ENCODE data around the gene B4GALNT4.

DNA sequence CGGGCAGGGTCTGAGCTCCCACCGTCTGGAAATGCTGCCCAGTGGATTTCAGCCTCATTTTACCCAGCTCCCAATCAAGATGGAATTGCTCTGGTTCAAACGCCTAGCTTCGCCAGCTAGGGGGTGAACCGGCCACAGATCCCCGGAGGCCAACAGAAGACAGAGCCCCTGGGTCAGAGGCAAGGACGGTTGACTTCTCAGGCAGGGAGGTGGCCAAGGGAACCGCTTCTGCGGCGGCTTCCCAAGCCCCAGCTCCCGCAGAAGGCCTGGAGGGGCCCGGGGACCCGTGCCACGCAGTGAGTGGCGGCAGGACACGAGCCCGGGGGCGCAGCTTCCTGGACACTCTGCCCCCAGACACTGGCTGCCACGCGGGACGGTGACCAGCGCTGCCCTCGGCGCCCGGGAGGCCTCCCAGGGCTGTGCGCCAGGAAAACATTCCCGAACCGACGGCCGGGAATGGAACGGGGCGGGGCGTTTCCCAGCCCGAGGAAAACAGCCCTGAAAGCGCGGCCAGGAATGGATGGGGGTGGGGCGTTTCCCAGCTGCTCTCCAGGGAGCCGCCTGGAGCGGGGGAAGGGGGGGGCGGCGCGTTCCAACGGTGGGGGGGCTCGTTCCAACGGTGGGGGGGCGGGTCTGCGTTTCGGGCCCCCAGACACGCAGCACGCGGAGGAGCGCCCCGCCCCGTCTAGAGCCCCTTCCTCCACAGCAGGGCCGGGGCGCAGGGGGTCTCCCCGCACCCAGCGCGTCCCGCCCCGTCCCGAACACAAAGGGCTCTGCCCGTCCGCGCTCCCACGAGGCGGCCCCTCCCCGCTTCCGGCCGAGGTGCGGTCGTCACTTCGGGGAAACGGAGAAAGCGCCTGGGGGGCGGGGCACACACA lies 13.5 kb upstream of the B4GALNT4 start:
- TF ChIP-seq, protein P1, sequence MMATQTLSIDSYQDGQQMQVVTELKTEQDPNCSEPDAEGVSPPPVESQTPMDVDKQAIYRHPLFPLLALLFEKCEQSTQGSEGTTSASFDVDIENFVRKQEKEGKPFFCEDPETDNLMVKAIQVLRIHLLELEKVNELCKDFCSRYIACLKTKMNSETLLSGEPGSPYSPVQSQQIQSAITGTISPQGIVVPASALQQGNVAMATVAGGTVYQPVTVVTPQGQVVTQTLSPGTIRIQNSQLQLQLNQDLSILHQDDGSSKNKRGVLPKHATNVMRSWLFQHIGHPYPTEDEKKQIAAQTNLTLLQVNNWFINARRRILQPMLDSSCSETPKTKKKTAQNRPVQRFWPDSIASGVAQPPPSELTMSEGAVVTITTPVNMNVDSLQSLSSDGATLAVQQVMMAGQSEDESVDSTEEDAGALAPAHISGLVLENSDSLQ (IDR thresholded peaks at IDR 0.05) = no peak
- no peak for TF ChIP-seq SUZ12 (IDR thresholded peaks at IDR 0.05)
- no peak for TF ChIP-seq FOXM1 (IDR thresholded peaks at IDR 0.05; ENCODE audit: borderline replicate concordance)
- no peak for TF ChIP-seq ZNF384 (IDR thresholded peaks at IDR 0.05)
- no peak for TF ChIP-seq FOXA1 (IDR thresholded peaks at IDR 0.05)
- TF ChIP-seq BHLHE40 (IDR thresholded peaks at IDR 0.05; ENCODE audit: borderline replicate concordance) = no peak
- TF ChIP-seq HDGF (IDR thresholded peaks at IDR 0.05; ENCODE audit: borderline replicate concordance) = no peak
- no peak for TF ChIP-seq ELF4 (IDR thresholded peaks at IDR 0.05)
- no peak for TF ChIP-seq TARDBP (IDR thresholded peaks at IDR 0.05)

Measured in HEK293T (cell line).